Kidney epithelial cell (primary cell): ENCODE results near the gene DUSP28. TPM values are rescaled to one million over a fixed set of nuclear protein-coding genes. Genes with fewer than 3 reads are reported as not detected.

ENCODE experiments used
- DNase-seq: peaks from one replicate; pipeline ENCODE4 v3.0.0-alpha.2; 2010; ENCODE audit warnings: low read depth
- H3K27me3 ChIP-seq: 2 replicates; pipeline ENCODE4 v1.6.0; 2011; ENCODE audit warnings: low read length; ENCODE audit not compliant: control insufficient read depth, insufficient read depth
- H3K36me3 ChIP-seq: 2 replicates; pipeline ENCODE4 v1.5.1; 2011; ENCODE audit warnings: low read length; ENCODE audit not compliant: control insufficient read depth, insufficient read depth
- H3K4me3 ChIP-seq: 2 replicates; pipeline ENCODE4 v1.5.1; 2011; ENCODE audit warnings: low read depth, mild to moderate bottlenecking, control low read depth, low read length
- CTCF ChIP-seq: IDR thresholded peaks from 2 replicates; pipeline ENCODE4 v1.5.1; 2011; ENCODE audit warnings: mild to moderate bottlenecking, moderate library complexity, low read length, control low read depth, inconsistent platforms; ENCODE audit not compliant: insufficient read depth, poor library complexity, severe bottlenecking
- total RNA-seq: library from RNA; depleted of rRNA; stranded (reverse); fragments of >200 nt; gene quantifications from 2 replicates; pipeline ENCODE4 v1.2.3, GENCODE V29; 2015

Gene DUSP28
- total RNA-seq, 1 donor from 2014 or later, result 7.6 TPM

DNA sequence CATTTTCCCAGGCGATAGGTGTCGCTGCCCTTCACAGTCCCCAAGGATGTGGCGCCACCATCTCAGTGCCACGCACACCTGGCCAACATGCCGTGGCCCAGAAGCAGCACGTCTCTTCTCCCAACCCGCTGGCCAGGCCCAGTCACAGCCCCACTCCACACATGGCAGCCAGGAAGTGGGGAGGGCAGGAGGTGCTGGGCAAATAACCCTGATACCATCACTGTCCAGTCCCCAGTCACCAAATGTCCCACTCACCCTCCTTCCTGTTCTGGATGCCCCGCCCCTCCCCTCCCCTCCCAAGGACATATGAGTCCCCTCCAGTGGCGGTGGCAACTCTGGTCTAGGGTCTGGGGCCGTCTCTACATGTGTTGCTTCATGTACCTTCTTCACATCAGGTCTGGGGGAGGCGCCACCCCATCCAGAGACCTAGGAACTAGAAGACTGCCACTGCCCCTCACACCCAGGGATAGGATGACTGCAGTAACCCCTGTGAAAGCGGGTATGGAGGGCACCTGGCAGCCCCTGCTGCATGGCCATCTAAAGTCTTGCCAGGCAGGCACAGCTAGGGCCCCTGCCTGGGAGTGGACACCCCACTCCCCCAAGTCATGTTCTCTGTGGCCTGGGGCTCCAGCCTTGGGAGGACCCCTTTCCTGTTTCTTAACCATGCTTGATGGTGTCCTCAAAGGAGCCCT, 19.1 kb downstream of the DUSP28 start:
- no peak for TF ChIP-seq CTCF
- DNase-seq, result no peak
- Histone ChIP-seq H3K4me3 (no peak overlapping the region), H3K27me3 (no peaks in the 10 kb centered on the region), H3K36me3 (no peaks in the 10 kb centered on the region)

GRCh38 chr2:240579771-240580614, 19.8 kb downstream of the DUSP28 start:
- DNase-seq, result no peak
- H3K36me3 ChIP-seq, result no peaks in the 10 kb centered on the region
- TF ChIP-seq CTCF, result no peak
- H3K4me3 ChIP-seq, result no peak overlapping the region
- no peaks in the 10 kb centered on the region for H3K27me3 ChIP-seq

- no peak for TF ChIP-seq CTCF
- no peak overlapping the region for H3K4me3 ChIP-seq
- H3K36me3 ChIP-seq, result no peaks in the 10 kb centered on the region
- no peaks in the 10 kb centered on the region for H3K27me3 ChIP-seq
- no peak for DNase-seq
Measured at GRCh38 chr2:240581811-240582210, 21.7 kb downstream of the DUSP28 start.

GRCh38 chr2:240582781-240583180, 22.6 kb downstream of the DUSP28 start:
- no peak for DNase-seq
- Histone ChIP-seq H3K4me3 (no peak overlapping the region), H3K27me3 (no peaks in the 10 kb centered on the region), H3K36me3 (no peaks in the 10 kb centered on the region)
- TF ChIP-seq CTCF, result no peak

DNA sequence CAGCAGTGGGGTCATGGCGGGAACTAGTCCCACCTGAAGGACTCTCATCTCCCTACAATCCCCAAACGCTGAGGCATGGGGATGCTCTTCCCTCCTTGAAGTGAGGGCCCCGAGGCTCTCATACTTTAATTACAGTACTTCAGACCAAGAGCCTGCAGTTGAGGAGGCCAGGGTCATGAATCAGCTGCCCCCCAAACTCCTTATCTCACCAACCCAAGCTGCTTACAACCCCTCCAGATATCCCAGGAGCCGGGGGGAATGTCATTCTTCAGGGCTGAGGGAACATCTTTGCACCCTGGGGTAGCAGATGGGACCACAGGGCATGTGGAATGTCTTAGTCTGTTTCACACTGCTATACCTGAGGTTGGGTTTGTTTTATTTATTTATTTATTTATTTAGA, 23.6 kb downstream of the DUSP28 start:
- TF ChIP-seq CTCF, result no peak
- H3K36me3 ChIP-seq, result no peaks in the 10 kb centered on the region

More for the DNA sequence above, 23.6 kb downstream of the DUSP28 start:
- H3K4me3 ChIP-seq, result no peak overlapping the region
- H3K27me3 ChIP-seq, result no peaks in the 10 kb centered on the region
- no peak for DNase-seq
